ENCODE data around the gene ANGEL2.
"Not testable (repeated sequence)": the region's sequence is repeated elsewhere in the genome, so short reads cannot be mapped to it uniquely, and the experiment has no call there.

The ANGEL2 gene

DNA sequence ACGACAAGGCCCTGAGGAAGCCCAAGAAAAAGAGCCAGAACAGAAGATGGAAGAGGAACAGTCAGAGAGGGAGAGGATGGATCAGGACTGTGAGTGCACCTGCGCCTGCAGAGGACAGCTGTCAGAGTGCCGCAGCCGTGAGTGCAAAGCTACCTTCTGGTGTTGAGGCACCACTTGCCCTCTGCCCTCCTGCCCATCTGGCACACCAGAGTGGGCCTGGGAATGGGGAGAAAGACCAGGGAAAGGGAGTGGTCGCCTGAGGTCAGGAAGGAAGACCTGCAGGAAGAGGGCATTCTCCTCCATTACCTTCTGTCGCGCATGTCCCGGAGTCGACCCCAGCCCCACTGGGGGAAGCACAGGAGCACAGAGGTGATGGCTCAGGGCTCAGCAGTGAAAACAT, 39.1 kb downstream of the ANGEL2 start:
- no peak for DNase-seq

- DNase-seq, result no peak
Observed at GRCh38 chr1:212975111-212975918, 40.4 kb downstream of the ANGEL2 start.

DNA sequence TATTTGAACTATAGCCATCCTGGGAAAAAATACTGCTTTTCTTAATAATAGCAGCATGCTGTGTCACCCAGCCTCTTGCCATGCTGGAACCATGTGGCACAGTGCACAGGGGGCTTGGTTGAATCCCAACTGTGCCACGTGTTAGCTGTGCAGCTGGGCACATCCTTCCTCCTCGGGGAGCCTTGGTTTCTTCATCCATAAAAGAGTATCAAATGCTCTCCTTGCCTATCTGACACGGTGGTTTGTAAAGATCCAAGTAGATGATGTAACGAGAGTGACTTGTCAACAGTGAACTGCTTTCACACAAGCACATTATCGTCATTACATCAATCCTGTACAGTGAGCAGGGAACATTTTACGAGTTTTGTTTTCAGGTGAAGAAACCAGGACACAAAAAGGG, 41.0 kb downstream of the ANGEL2 start:
- DNase-seq, result no peak

DNA sequence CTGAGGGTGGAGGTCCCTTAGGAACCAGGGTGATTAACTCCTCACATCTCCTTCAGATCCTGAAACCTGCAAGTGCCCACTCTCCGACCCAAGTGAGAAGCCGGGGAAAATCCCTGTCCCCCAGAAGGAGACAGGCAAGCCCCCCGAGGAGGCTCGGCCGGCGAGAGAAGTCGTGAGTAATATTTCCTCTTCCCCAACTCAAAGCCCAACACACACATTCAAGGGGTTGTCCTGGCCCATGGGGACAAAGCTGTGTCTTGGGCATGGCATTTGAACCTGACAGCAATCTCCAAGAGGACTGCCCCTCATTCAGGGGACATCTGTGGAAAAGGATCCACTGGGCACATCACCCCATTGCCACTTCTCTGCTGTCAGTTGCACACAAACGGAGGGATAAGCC, 41.8 kb downstream of the ANGEL2 start:
- no peak for DNase-seq

- no peak for DNase-seq
Observed at GRCh38 chr1:212973426-212973825, 42.2 kb downstream of the ANGEL2 start.

GRCh38 chr1:212971312-212971711, 44.4 kb downstream of the ANGEL2 start:
- DNase-seq, result no peak

DNA sequence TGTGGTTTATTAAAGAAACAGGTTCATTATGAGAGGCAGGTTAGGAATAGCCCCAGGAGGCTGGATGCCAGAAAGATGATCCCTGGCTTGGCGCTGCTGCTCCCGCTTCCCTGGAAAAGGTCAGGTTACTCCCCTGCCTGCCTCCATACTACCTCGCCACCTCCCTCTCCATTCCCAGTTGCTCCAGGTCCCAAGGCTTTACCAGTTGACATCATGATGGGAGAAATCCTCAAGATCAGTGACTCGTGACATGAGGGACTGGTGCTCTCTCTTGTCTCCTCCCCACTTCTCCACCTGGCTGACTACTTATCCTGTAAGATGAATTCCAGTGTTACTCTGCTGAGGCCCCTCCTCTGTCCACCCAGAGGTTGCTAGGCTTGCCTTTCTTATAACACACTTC, 45.6 kb downstream of the ANGEL2 start:
- no peak for DNase-seq

DNA sequence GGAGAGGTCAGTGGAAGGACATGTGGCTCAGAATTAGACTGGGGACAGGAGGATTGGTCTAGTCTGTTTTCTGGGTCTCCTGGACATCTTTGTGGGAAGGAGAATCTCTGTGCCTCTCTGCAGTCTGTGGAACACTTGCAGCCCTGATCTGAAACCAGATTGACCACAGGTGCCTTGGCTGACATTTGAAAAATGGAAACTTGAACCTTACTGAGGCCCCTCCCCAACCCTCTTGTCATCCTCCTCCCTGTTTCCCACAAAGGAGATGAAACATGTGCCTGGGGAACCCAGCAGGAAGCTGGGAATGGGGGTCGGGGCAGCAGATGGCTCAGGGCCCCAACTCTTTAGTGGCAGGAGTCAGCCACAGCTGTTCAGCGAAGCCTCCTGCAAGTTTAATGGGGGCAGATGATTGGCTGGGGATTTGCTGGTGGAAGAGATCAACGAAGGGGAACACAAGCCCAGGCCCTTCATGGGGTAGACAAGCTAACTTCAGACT, 47.3 kb downstream of the ANGEL2 start:
- no peak for DNase-seq

GRCh38 chr1:212967801-212968200, 47.9 kb downstream of the ANGEL2 start:
- DNase-seq, result no peak

- DNase-seq, result no peak
Observed at GRCh38 chr1:212966616-212967015, 49.1 kb downstream of the ANGEL2 start.

DNA sequence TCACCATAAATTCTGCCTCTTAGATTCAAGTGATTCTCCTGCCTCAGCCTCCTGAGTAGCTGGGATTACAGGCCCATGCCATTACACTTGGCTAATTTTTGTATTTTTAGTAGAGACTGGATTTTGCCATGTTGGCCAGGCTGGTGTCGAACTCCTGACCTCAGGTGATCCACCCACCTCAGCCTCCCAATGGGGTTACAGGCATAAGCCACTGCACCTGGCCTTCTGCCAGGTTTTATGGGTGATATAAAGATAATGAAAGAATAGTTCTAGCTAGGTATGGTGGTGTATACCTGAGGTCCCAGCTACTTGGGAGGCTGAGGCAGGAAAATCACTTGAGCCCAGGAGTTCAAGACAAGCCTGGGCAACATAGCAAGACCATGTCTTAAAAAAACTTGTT, 50.7 kb downstream of the ANGEL2 start:
- not testable (repeated sequence) for DNase-seq

DNA sequence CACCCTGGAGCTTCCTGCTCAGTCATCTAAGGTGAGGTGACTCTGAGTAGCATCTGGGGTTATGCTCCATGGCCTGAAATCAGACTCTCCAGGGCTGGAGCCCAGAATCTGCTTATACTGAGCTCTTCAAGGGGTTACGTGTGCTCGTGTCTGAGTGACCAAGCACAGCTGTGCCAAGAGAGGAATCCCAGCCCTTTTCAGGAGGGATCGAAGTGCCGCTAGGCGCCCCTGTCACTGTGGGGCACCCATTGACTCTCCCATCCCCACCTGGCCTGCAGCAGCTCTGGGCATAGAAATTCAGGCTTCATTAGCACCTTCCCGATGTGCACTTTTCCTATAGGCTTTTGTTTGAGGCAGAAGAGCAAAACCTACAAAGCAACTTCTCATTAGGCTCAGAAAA, 51.6 kb downstream of the ANGEL2 start:
- DNase-seq, result no peak

GRCh38 chr1:212962509-212962908, 53.2 kb downstream of the ANGEL2 start:
- no peak for DNase-seq

DNA sequence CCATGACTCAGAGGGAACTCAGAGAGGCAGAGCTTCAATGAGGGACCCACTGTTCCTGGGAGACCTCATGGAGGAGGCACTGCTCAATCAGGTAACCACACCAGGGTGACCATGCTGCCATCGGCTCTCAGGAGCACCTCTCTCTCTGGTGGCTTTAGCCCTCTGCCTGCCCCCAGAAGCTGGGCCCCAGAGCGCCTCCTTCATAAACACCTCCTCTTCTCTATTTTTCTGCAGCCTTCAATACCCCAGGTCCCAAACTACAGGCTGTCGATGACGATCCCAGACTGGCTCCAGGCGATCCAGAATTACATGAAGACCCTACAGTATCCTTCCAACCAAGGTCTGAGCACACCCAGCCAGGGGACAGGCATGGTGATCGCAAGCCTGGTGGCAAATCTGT, 54.7 kb downstream of the ANGEL2 start:
- no peak for DNase-seq

DNA sequence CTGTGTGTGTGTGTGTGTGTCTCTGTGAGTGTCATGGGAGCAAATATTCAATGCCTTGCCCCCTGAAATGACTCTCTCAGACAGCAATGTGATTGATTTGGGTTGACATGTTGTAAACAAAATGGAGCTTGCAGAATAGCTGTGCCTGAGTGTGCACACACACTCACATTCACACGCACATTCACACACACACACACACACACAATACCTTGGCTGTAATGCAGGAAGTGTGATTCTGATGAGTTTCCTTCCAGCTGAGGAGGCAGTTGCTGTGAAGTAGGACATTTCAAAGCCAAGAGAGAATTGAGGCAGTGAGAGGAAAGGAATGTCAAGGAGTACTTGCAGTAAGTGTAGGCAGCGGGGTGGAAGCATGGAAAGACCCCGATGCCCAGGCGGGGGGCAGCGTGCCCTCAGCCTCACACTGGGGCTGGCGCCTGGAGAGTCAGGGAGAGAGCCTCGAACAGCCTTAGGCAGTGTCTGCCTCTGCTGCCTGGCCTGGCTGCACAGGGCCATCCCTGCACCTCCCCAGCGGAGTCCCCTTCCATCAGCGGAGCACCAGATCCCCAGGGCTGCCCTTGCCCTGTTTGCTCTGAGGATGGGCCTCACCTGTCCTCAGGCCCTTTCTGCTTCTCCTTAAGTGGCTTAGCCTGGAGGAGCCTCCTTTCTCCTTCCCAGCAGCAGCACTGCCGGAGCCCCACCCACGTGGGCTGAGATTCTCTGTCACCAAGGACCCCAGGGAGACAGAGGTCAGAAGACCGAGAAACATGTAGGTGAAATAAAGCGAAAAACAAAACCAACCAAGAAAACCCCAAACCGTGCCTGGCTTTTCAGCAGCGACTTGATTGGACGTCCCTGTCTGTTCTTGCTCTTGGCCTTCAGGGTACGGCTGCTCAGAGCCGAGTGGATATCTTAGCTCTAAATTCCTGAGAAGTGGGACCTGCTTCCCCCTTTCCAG, 56.1 kb downstream of the ANGEL2 start:
- DNase-seq, result no peak

GRCh38 chr1:212958175-212958574, 57.5 kb downstream of the ANGEL2 start:
- DNase-seq, result no peak

GRCh38 chr1:212957546-212957945, 58.1 kb downstream of the ANGEL2 start:
- no peak for DNase-seq

GRCh38 chr1:212955961-212956620, 59.6 kb downstream of the ANGEL2 start:
- no peak for DNase-seq

- DNase-seq, result no peak
Observed at GRCh38 chr1:212955098-212955497, 60.6 kb downstream of the ANGEL2 start.

GRCh38 chr1:212954514-212954913, 61.2 kb downstream of the ANGEL2 start:
- DNase-seq, result no peak

GRCh38 chr1:212953321-212953720, 62.3 kb downstream of the ANGEL2 start:
- DNase-seq, result no peak

DNA sequence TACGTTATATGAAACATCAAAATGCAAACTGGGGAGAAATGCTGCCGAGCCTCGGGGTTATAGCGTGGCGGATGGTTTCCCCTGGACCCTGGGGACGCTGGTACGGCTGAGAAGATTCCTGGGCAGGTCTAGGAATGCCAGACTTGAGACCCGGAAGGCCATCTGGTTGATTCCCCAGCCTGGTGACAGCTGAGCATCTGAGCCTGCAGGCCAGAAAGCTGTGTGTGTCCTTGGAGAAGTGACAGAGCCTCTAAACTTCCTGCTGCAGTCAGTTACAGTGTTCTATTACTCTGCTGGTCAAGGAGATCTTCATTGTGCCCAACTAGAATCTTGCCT, 63.1 kb downstream of the ANGEL2 start:
- DNase-seq, result no peak

Data from anterior cingulate cortex (tissue), 58 donors.